Lung (tissue), 12 donors: ENCODE data around the gene CPXM2. TPM values are rescaled to one million over a fixed set of nuclear protein-coding genes. Genes with fewer than 3 reads are reported as not detected.

Experiments
- ATAC-seq: fragments of 200-7000 bp; cut with Tn5 transposase; one replicate; pipeline ENCODE4 v1.9.1; 2020; ENCODE audit warnings: moderate number of reproducible peaks; ENCODE audit not compliant: insufficient read depth, low FRiP score
- DNase-seq, 3 donors: peaks; one replicate each; pipeline ENCODE4 v3.0.0-alpha.2; 2013 to 2017
- H3K27ac ChIP-seq, 2 donors: one replicate each; pipeline ENCODE4 v1.5.1; 2013; ENCODE audit warnings: mild to moderate bottlenecking in 2 of 2, moderate library complexity in 2 of 2, control low read depth in 1 of 2, inconsistent platforms in 1 of 2, low read depth in 1 of 2, low read length in 1 of 2
- H3K27me3 ChIP-seq, 3 donors: one replicate each; pipeline ENCODE4 v1.5.1; 2013; ENCODE audit warnings: low read length in 2 of 3; ENCODE audit not compliant: control insufficient read depth in 3 of 3, insufficient read depth in 3 of 3
- H3K36me3 ChIP-seq, 4 donors: one replicate each; pipeline ENCODE4 v1.5.1; 2013; ENCODE audit warnings: low read length in 4 of 4, mild to moderate bottlenecking in 1 of 4, moderate library complexity in 1 of 4; ENCODE audit not compliant: control insufficient read depth in 4 of 4, insufficient read depth in 4 of 4
- H3K4me1 ChIP-seq, 5 donors: one replicate each; pipeline ENCODE4 v1.5.1; 2013; ENCODE audit warnings: low read length in 5 of 5, mild to moderate bottlenecking in 2 of 5, moderate library complexity in 1 of 5; ENCODE audit not compliant: control insufficient read depth in 5 of 5, insufficient read depth in 5 of 5
- H3K4me3 ChIP-seq: one replicate; pipeline ENCODE4 v1.5.1; 2013; ENCODE audit warnings: mild to moderate bottlenecking, control low read depth, moderate library complexity
- H3K9ac ChIP-seq, 2 donors: one replicate each; pipeline ENCODE4 v1.5.1; 2013; ENCODE audit warnings: low read length in 2 of 2, control low read depth in 1 of 2; ENCODE audit not compliant: insufficient read depth in 1 of 2
- H3K9me3 ChIP-seq, 4 donors: one replicate each; pipeline ENCODE4 v1.5.1; 2013; ENCODE audit warnings: low read length in 3 of 4, mild to moderate bottlenecking in 1 of 4, moderate library complexity in 1 of 4; ENCODE audit not compliant: control insufficient read depth in 4 of 4, insufficient read depth in 3 of 4
- WGBS, 2 donors: extraction: QIAGEN DNeasy Blood & Tissue Kit; methylation state at CpG; one replicate each; pipeline ENCODE4 v1.1.7; 2013; 5-methylcytosine and 5-hydroxymethylcytosine counted together
- polyA plus RNA-seq, 2 donors: library from polyadenylated mRNA; stranded (reverse); fragments of 200-250 nt; gene quantifications; one replicate each; pipeline ENCODE4 v1.2.1, GENCODE V29; 2013
- total RNA-seq, 2 donors: library from RNA; depleted of rRNA in 1 of 2; stranded (reverse); fragments of >200 nt in 1 of 2; gene quantifications; one replicate each; pipeline ENCODE4 v1.2.1, GENCODE V29; 2014 to 2021
- TF ChIP-seq, protein P1 (sequence below): IDR thresholded peaks from 2 replicates; pipeline ENCODE4 v1.5.1; 2012; ENCODE audit warnings: mild to moderate bottlenecking; ENCODE audit errors: control extremely low read depth, extremely low read depth
- donor health status: control.
- donor health status: control.
- donor health status: Bipolar disorder and iron deficiency.
- donor health status: healthy.
- donor health status: DM: yes; HTN: yes; CAD: no.

CPXM2 gene
- total and polyA plus RNA-seq, 4 donors, result 0.66 to 5.0 (median 2.1) TPM

DNA sequence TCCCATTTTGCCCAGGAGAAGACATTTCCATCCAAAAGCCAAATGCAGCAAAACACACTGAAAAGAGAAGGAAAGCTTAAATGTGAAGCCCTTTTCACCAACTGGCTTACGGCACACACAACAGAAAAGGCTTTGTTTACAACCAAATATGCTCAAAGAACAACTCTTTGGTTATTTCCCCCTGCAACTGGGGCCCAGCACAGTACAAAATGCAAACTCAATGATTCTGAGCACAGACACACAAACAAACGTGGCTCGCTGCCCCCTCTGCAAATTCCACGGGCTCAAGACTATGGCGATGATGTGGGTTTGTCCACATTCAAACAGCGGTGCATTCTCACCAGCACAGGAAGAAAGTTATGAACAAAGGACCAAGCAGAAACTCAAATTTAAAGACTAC, 5.3 kb downstream of the CPXM2 start:
- TF ChIP-seq, protein P1, sequence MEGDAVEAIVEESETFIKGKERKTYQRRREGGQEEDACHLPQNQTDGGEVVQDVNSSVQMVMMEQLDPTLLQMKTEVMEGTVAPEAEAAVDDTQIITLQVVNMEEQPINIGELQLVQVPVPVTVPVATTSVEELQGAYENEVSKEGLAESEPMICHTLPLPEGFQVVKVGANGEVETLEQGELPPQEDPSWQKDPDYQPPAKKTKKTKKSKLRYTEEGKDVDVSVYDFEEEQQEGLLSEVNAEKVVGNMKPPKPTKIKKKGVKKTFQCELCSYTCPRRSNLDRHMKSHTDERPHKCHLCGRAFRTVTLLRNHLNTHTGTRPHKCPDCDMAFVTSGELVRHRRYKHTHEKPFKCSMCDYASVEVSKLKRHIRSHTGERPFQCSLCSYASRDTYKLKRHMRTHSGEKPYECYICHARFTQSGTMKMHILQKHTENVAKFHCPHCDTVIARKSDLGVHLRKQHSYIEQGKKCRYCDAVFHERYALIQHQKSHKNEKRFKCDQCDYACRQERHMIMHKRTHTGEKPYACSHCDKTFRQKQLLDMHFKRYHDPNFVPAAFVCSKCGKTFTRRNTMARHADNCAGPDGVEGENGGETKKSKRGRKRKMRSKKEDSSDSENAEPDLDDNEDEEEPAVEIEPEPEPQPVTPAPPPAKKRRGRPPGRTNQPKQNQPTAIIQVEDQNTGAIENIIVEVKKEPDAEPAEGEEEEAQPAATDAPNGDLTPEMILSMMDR, result no peak
- H3K27ac ChIP-seq, result no peak overlapping the region
- peaks cover 0 to 1% (median 0%) of the 10 kb centered on the region in 4 donors for H3K9me3 ChIP-seq

GRCh38 chr10:123885406-123886170, 6.0 kb downstream of the CPXM2 start:
- Histone ChIP-seq H3K4me1 (peaks cover 0 to 7% (median 0%) of the 10 kb centered on the region in 5 donors), H3K36me3 (no peaks in the 10 kb centered on the region), H3K9ac (no peak overlapping the region), H3K27ac (no peak overlapping the region), H3K4me3 (no peak overlapping the region), H3K27me3 (peaks cover 0 to 12% (median 2%) of the 10 kb centered on the region in 3 donors), H3K9me3 (peaks cover 0 to 1% (median 0%) of the 10 kb centered on the region in 4 donors)
- WGBS, 2 donors, result 67 to 82% methylated on average over 6 of the region's 6 CpGs
- TF ChIP-seq, protein P1, result no peak
- DNase-seq, result no peak
- no peak for ATAC-seq

More for the DNA sequence above, 5.3 kb downstream of the CPXM2 start:
- DNase-seq, result no peak
- 84 to 88% methylated on average over 6 of the region's 6 CpGs for WGBS, 2 donors
- Histone ChIP-seq H3K27me3 (peaks cover 3 to 16% (median 6%) of the 10 kb centered on the region in 3 donors), H3K36me3 (no peaks in the 10 kb centered on the region), H3K4me1 (peaks cover 0 to 7% (median 0%) of the 10 kb centered on the region in 5 donors), H3K4me3 (no peak overlapping the region), H3K9ac (no peak overlapping the region)
- ATAC-seq, result no peak

- Histone ChIP-seq H3K4me1 (peaks cover 0 to 7% (median 0%) of the 10 kb centered on the region in 5 donors), H3K4me3 (no peak overlapping the region), H3K9ac (no peak overlapping the region), H3K27me3 (peaks cover 0 to 6% (median 2%) of the 10 kb centered on the region in 3 donors), H3K36me3 (no peaks in the 10 kb centered on the region), H3K9me3 (peaks cover 0 to 1% (median 0%) of the 10 kb centered on the region in 4 donors), H3K27ac (no peak overlapping the region)
- ATAC-seq (no peak), DNase-seq (peak in 1 of 3 donors; percentile 29)
- WGBS, 2 donors, result 79 to 89% methylated on average over 5 of the region's 5 CpGs
- TF ChIP-seq, protein P1, result no peak
These were observed 6.7 kb downstream of the CPXM2 start for GRCh38 chr10:123884907-123885381.
